Skeletal muscle tissue (tissue), 4 donors: ENCODE data around the gene TTYH1. TPM values are rescaled to one million over a fixed set of nuclear protein-coding genes. Genes with fewer than 3 reads are reported as not detected.

Experiments
- H3K27ac ChIP-seq: one replicate; pipeline ENCODE4 v1.7.0; 2013; ENCODE audit warnings: mild to moderate bottlenecking, low read depth, low read length, inconsistent platforms
- H3K27me3 ChIP-seq, 3 donors: one replicate each; pipeline ENCODE4 v1.7.0; 2013; ENCODE audit warnings: low read length in 3 of 3; ENCODE audit not compliant: control insufficient read depth in 3 of 3, insufficient read depth in 3 of 3
- H3K36me3 ChIP-seq, 3 donors: one replicate each; pipeline ENCODE4 v1.7.0; 2013; ENCODE audit warnings: low read length in 3 of 3; ENCODE audit not compliant: control insufficient read depth in 3 of 3, insufficient read depth in 3 of 3
- H3K4me1 ChIP-seq, 3 donors: one replicate each; pipeline ENCODE4 v1.7.0; 2013; ENCODE audit warnings: low read length in 3 of 3, mild to moderate bottlenecking in 3 of 3; ENCODE audit not compliant: control insufficient read depth in 3 of 3, insufficient read depth in 3 of 3
- H3K4me3 ChIP-seq, 3 donors: one replicate each; pipeline ENCODE4 v1.7.0; 2013; ENCODE audit warnings: low read length in 3 of 3
- H3K9ac ChIP-seq, 3 donors: one replicate each; pipeline ENCODE4 v1.7.0; 2013; ENCODE audit warnings: low read length in 3 of 3, mild to moderate bottlenecking in 3 of 3, moderate library complexity in 2 of 3, low read depth in 1 of 3
- H3K9me3 ChIP-seq, 3 donors: one replicate each; pipeline ENCODE4 v1.7.0; 2013; ENCODE audit warnings: low read length in 3 of 3; ENCODE audit not compliant: control insufficient read depth in 3 of 3
- total RNA-seq: library from RNA; depleted of rRNA; stranded (reverse); fragments of >200 nt; gene quantifications from one replicate; pipeline ENCODE4 v1.2.3, GENCODE V29; 2014
- donor health status: Osteomylitis.

The TTYH1 gene
- total RNA-seq, 1 donor from 2014 or later = 1.0 TPM

DNA sequence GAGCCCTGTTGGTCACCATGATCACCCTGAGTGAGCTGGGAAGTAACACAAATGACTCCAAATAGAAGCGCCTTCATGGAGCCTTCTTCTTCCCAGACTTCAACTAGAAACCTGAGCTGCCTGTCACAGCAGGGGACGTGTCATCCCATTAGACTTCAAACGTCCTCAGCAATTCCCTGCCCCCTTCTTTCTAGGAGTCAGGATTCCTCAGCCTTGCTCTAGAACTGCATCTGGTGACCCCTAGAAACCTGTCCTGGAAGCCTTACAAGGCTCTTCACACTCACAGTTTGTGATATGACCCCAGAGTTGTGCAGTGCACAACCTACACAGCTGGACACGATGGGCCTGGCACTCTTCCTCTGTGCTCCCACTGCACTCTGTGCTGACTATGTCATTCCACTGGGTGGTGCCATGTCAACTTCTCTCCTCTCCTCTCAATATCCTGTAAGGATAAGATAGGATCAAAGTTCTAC, 23.6 kb upstream of the TTYH1 start:
- Histone ChIP-seq H3K27me3 (peaks cover 10 to 31% (median 21%) of the 10 kb centered on the region in 3 donors), H3K4me1 (peaks cover 0 to 4% (median 4%) of the 10 kb centered on the region in 3 donors), H3K4me3 (no peak overlapping the region), H3K27ac (no peak overlapping the region), H3K9ac (no peak overlapping the region), H3K36me3 (no peaks in the 10 kb centered on the region), H3K9me3 (no peaks in the 10 kb centered on the region)

- H3K36me3 ChIP-seq = no peaks in the 10 kb centered on the region
- no peak overlapping the region for H3K27ac ChIP-seq
- H3K4me3 ChIP-seq = no peak overlapping the region
- no peak overlapping the region for H3K9ac ChIP-seq
- H3K4me1 ChIP-seq = peaks cover 0 to 4% (median 4%) of the 10 kb centered on the region in 3 donors
- H3K27me3 ChIP-seq = peaks cover 10 to 30% (median 21%) of the 10 kb centered on the region in 3 donors
- no peaks in the 10 kb centered on the region for H3K9me3 ChIP-seq
These were observed 23.2 kb upstream of the TTYH1 start for GRCh38 chr19:54392105-54392504.

- H3K27me3 ChIP-seq = peaks cover 4 to 22% (median 16%) of the 10 kb centered on the region in 3 donors
- H3K9ac ChIP-seq = no peak overlapping the region
- no peak overlapping the region for H3K4me3 ChIP-seq
These were observed 21.9 kb upstream of the TTYH1 start for GRCh38 chr19:54393381-54393780.

DNA sequence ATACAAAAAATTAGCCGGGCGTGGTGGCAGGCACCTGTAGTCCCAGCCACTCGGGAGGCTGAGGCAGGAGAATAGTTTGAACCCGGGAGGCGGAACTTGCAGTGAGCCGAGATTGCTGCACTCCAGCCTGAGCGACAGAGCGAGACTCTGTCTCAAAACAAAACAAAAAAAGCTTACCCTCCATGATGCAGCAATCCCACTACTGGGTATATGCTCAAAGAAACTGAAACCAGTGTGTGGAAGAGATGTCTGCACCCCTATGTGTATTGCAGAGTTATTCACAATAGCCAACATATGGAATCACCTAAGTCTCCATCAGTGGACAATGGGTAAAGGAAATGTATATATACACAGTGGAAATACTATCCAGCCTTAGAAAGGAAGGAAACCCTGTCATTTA, 19.6 kb upstream of the TTYH1 start:
- no peak overlapping the region for H3K4me3 ChIP-seq
- H3K9ac ChIP-seq = no peak overlapping the region
- no peaks in the 10 kb centered on the region for H3K36me3 ChIP-seq
- peaks cover 0 to 3% (median 0%) of the 10 kb centered on the region in 3 donors for H3K4me1 ChIP-seq
- no peak overlapping the region for H3K27ac ChIP-seq
- peaks cover 0 to 2% (median 0%) of the 10 kb centered on the region in 3 donors for H3K9me3 ChIP-seq
- peaks cover 0 to 11% (median 11%) of the 10 kb centered on the region in 3 donors for H3K27me3 ChIP-seq

More at GRCh38 chr19:54393381-54393780, 21.9 kb upstream of the TTYH1 start:
- no peaks in the 10 kb centered on the region for H3K36me3 ChIP-seq
- H3K27ac ChIP-seq = no peak overlapping the region
- H3K9me3 ChIP-seq = no peaks in the 10 kb centered on the region
- peaks cover 0 to 4% (median 0%) of the 10 kb centered on the region in 3 donors for H3K4me1 ChIP-seq

DNA sequence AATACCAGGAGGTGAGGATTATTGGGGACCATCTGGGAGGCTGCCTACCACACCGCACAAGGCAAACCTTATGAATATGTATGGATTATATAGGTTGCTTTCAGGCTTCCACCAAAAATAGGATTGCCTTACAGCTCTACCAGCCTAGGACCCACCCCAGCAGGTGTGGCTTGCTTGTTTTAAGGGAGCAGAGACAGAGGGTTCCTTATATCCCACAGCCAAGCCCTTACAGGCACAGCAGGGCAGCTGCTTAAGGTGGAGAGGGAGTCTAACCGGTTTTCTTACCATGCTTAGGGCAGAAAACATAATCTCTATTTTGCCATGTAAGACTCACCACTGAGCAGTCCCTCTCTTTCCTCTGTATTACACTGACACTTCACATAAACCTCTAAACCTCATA, 16.1 kb upstream of the TTYH1 start:
- Histone ChIP-seq H3K27me3 (peaks cover 0 to 2% (median 0%) of the 10 kb centered on the region in 3 donors), H3K27ac (no peak overlapping the region), H3K9ac (no peak overlapping the region), H3K36me3 (no peaks in the 10 kb centered on the region), H3K4me3 (no peak overlapping the region), H3K4me1 (no peaks in the 10 kb centered on the region), H3K9me3 (peaks cover 0 to 2% (median 0%) of the 10 kb centered on the region in 3 donors)

DNA sequence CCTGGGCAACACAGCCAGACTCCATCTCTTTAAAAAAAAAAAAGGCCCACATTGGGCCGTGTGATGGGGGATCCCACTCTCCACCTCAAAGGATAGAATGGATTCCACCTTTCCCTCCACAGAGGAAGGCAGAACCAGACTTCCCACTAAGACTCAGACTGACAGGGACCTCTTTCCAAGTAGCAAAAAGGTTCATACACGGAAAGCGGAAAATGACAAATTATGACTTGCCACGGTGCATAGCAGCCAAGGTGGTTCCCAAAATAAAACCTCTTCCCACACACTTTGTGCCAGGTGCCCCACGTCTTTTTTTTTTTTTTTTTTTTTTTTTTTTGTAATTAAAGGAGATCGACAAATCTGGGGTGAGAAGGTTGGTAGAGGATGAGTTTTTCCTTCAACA, 14.4 kb upstream of the TTYH1 start:
- H3K27ac ChIP-seq = no peak overlapping the region
- no peaks in the 10 kb centered on the region for H3K36me3 ChIP-seq
- no peak overlapping the region for H3K4me3 ChIP-seq
- H3K27me3 ChIP-seq = peaks cover 0 to 2% (median 0%) of the 10 kb centered on the region in 3 donors
- no peaks in the 10 kb centered on the region for H3K4me1 ChIP-seq
- no peak overlapping the region for H3K9ac ChIP-seq
- peaks cover 0 to 2% (median 0%) of the 10 kb centered on the region in 3 donors for H3K9me3 ChIP-seq

- peaks cover 0 to 4% (median 0%) of the 10 kb centered on the region in 3 donors for H3K27me3 ChIP-seq
- H3K36me3 ChIP-seq = no peaks in the 10 kb centered on the region
- H3K9ac ChIP-seq = no peak overlapping the region
- H3K4me3 ChIP-seq = no peak overlapping the region
- H3K27ac ChIP-seq = no peak overlapping the region
- peaks cover 0 to 2% (median 0%) of the 10 kb centered on the region in 3 donors for H3K9me3 ChIP-seq
- H3K4me1 ChIP-seq = no peaks in the 10 kb centered on the region
These were observed 12.2 kb upstream of the TTYH1 start for GRCh38 chr19:54403054-54403453.

- Histone ChIP-seq H3K9me3 (no peaks in the 10 kb centered on the region), H3K4me1 (no peaks in the 10 kb centered on the region), H3K9ac (no peak overlapping the region), H3K27me3 (peaks cover 0 to 8% (median 5%) of the 10 kb centered on the region in 3 donors), H3K4me3 (no peak overlapping the region), H3K36me3 (no peaks in the 10 kb centered on the region), H3K27ac (no peak overlapping the region)
These were observed 9.6 kb upstream of the TTYH1 start for GRCh38 chr19:54405628-54406027.

- H3K36me3 ChIP-seq = no peaks in the 10 kb centered on the region
- no peaks in the 10 kb centered on the region for H3K9me3 ChIP-seq
- no peaks in the 10 kb centered on the region for H3K4me1 ChIP-seq
- no peak overlapping the region for H3K9ac ChIP-seq
- H3K27ac ChIP-seq = no peak overlapping the region
- H3K27me3 ChIP-seq = peaks cover 1 to 8% (median 7%) of the 10 kb centered on the region in 3 donors
- H3K4me3 ChIP-seq = no peak overlapping the region
These were observed 7.5 kb upstream of the TTYH1 start for GRCh38 chr19:54407780-54408179.

DNA sequence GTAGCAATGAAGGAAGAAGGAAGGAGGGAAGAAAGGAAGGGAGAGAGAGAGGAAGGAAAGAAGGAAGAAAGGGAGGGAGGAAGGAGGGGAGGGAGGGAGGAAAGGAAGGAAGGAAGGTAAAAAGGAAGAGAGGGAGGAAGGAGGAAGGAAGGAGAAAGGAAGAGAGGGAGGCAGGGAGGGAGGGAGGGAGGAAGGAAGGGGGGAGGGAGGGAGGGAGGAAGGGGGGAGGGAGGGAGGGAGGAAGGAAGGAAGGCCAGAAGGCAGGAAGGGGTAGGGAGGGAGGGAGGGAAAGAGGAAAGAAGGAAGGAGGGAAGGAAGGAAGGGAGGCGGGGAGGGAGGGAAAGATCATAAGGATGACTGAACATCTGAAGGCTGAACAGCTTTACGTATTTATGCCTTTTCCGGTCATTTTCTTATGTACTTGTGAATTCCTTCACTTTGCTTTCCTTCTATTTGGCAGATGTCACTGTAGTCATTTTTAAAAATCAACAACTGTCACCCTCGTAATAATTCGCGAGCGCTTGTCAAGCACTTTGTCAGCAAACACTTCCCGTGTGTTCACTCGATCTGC, 6.7 kb upstream of the TTYH1 start:
- H3K4me1 ChIP-seq = no peaks in the 10 kb centered on the region
- no peak overlapping the region for H3K9ac ChIP-seq
- no peak overlapping the region for H3K27ac ChIP-seq
- H3K27me3 ChIP-seq = peaks cover 5 to 11% (median 6%) of the 10 kb centered on the region in 3 donors
- no peaks in the 10 kb centered on the region for H3K36me3 ChIP-seq
- H3K4me3 ChIP-seq = no peak overlapping the region
- H3K9me3 ChIP-seq = no peaks in the 10 kb centered on the region
